NCI-H2171 (cell line): ENCODE results near the gene TUBGCP5.

Experiments
- DNase-seq: peaks from one replicate; lab custom pipeline; 2025; lab: John Stamatoyannopoulos, UW

Gene TUBGCP5

DNA sequence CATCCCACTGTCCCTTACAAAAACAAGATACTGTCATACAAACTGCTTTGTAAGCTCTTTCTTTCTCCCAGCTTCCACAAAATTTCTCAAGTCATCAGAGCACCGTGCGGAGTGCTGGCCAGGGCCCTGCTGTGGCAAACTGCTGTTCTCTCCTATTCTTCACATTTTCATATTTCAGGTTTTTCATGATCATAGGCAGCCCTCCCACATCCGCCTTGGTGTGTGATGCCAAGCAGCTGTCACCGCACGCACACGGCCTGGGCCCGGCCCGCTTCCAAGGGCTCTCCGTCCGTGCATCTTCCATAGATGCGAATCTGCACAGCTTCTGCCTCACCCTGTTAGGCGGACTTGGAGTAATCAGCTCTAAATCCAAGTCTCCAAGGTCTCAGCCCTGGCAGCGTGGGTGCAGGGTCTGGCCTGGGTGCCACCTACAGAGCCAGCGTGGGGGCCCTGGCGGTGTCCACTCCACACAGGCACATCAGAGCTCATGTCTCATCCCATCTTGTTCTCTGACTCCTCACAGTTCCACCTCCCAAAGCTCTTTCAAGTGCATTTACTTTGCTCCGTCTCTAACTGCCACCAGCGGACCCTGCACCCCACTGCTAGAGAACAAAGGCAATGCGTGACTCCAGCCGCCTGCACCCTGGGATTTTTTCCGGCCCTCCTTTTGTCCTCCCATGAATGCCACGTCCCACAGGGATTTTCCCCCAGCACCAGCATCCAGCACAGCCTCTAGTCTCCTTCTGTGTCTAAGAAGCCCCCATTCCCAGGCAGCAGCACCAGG lies 86.4 kb downstream of the TUBGCP5 start:
- DNase-seq: no peak

DNA sequence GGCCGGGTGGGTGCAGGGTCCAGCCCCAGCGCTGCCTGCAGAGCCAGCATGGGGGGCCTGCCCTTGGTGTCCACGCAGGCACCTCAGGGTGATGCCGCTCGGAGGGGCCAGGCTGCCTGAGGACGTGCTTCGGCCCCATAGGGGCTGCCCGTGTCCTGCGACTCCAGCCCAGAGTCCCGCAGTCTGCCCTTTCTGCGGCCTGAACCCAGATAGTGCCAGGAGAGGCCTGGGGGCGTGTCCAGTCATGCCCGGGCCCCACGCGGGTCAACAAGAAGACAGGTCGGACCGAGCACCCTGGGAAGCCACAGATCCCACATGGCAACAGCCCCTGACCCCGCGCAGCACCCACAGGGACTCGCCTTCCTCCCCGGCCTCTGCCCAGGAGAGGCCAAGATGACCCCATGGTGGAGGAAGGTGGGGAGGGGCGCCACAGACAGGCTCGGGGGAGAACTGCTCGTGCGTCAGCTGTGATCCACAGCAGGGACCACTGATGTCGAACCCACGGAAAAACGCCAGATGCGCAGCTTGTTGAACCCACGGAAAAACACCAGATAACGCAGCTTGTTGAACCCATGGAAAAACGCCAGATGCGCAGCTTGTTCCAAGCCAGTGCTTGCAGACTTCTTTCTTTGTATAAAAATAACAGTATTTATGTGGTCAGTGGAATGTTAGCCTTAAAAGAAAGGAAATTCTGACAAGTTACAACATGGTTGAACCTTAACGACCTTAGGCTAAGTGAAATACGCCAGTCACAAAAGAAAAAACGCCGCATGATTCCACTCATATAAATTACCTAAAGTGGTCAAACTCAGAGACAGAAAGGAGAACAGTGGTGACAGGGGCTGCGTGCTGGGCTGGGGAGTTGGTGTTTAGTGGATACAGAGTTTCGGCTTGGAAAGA lies 87.7 kb downstream of the TUBGCP5 start:
- DNase-seq: no peak

DNA sequence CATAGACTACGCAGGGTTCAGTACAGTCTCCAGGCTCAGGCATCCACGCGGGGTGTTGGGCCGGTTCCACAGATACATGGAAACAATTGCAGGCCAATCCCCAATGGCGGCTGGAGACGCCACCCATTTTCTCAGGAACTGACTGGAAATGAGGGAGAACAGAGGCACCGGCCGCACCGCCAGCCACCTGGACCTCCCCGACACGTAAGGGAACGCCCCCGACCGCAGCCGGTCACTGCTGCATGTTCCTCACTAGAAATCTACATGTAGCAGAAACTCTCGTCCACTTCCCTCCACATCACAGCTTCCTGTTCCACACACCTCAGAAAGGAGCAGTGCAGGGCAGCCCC lies 88.4 kb downstream of the TUBGCP5 start:
- no peak for DNase-seq

DNA sequence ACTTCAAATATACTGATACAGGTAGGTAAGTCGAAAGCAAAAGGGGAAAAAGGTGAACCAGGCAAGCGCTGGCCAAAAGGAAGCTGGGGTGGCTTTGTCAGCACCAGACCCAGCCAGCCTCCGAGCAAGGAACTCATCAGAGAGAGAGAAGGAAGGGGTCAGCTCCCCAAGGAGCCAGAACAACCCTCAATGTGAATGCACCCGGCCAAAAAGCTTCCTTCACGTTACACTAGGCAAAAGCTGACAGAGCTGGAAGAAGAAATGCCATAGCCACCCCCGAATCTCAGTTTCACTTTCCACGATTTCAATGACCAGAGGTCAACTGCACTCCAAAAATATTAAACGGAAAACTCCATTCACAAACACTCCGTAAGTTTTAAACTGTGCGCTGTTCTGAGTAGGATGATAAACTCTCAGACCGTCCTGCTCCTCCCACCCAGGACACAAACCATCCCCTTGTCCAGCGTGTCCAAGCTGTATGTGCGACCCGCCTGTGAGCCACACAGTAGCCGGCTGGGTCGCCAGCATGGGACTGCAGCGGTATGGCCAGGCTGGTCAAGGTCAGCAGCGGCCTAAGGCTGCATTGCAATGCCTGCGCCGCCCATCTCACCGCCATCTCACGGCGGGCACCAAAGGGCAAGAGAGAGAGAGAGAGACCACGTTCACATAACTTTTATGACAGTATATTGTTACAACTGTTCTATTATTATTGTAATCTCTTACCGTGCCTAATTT lies 88.9 kb downstream of the TUBGCP5 start:
- DNase-seq: no peak
